ENCODE data around the gene GSX2. TPM values are rescaled to one million over a fixed set of nuclear protein-coding genes. Genes with fewer than 3 reads are reported as not detected.

The GSX2 gene
- polyA plus RNA-seq, 1 donor (not counting 4 experiments of a cell fraction or from before 2014, with no cell fraction given), result not detected

DNA sequence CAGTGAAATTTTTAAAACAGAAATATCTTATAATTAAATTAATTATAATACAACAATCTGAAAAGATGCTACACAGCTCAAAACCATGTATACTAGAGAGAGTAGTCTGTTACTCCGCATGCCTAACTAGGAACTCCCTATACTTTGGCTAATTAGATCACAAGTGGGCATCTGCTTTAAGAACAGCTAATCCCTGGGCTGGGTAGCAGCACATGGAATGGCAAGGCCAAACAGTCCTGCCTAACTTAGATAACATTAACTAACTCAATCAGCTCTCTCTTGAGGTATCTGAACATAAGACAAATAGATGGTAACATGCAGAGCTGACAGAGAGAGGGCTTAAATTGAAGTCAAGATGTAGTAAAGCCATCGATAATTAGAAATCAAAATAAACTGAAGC, 45.5 kb upstream of the GSX2 start:
- Histone ChIP-seq H3K4me3 (ENCODE audit: control insufficient read depth in 2 of 3, extremely low read depth in 1 of 3, insufficient read depth in 2 of 3, low read depth in 1 of 3, low read length in 3 of 3) (no peak overlapping the region), H3K79me2 (ENCODE audit: control insufficient read depth, insufficient read depth, low read length) (peaks cover 95% of the 10 kb centered on the region), H3K9me1 (ENCODE audit: control insufficient read depth, extremely low read depth, insufficient read depth, low read length) (no peaks in the 10 kb centered on the region), H3K9me3 (ENCODE audit: control insufficient read depth, low read depth, low read length) (no peaks in the 10 kb centered on the region), H3K27me3 (ENCODE audit: control insufficient read depth, extremely low read depth, insufficient read depth, low read length) (no peaks in the 10 kb centered on the region), H3K9ac (ENCODE audit: control insufficient read depth, extremely low read depth, insufficient read depth, low read length) (no peak overlapping the region), H4K20me1 (ENCODE audit: control insufficient read depth, extremely low read depth, insufficient read depth, low read length) (no peaks in the 10 kb centered on the region), H3K27ac (ENCODE audit: control insufficient read depth, insufficient read depth, low read length) (no peak overlapping the region), H3K4me2 (ENCODE audit: control insufficient read depth, extremely low read depth, insufficient read depth, low read depth, low read length) (no peak overlapping the region), H3K36me3 (ENCODE audit: control insufficient read depth in 2 of 2, extremely low read depth in 1 of 2, insufficient read depth in 2 of 2, low read length in 2 of 2) (no peaks in the 10 kb centered on the region), H2AFZ (ENCODE audit: control insufficient read depth, low read length) (no peak overlapping the region), H3K4me1 (ENCODE audit: control insufficient read depth, extremely low read depth, insufficient read depth, low read length) (peaks cover 20% of the 10 kb centered on the region)
- TF ChIP-seq EZH2 (IDR thresholded peaks at IDR 0.05; ENCODE audit: low read length), result no peak
- no peak for TF ChIP-seq CTCF (optimal IDR thresholded peaks at IDR 0.05 in 1 of 3, IDR thresholded peaks at IDR 0.05 in 1 of 3, conservative IDR thresholded peaks at IDR 0.05 in 1 of 3; ENCODE audit: extremely low read depth in 1 of 3, insufficient read depth in 2 of 3, low read length in 3 of 3)
- peak; percentile 39 for FAIRE-seq
- DNase-seq (ENCODE audit: low read depth, low spot score), result no peak
- dilution Hi-C loops (cut with MboI; ENCODE audit: extremely low pct_ligation_motif_present, low sequenced_read_pairs), result no loop called here

- FAIRE-seq (no peak), DNase-seq (ENCODE audit: low read depth, low spot score) (no peak)
- no peak overlapping the region for H3K9ac ChIP-seq (ENCODE audit: control insufficient read depth, extremely low read depth, insufficient read depth, low read length)
- peaks cover 96% of the 10 kb centered on the region for H3K79me2 ChIP-seq (ENCODE audit: control insufficient read depth, insufficient read depth, low read length)
- H3K27me3 ChIP-seq (ENCODE audit: control insufficient read depth, extremely low read depth, insufficient read depth, low read length), result no peaks in the 10 kb centered on the region
- H3K36me3 ChIP-seq (ENCODE audit: control insufficient read depth in 2 of 2, extremely low read depth in 1 of 2, insufficient read depth in 2 of 2, low read length in 2 of 2), result no peaks in the 10 kb centered on the region
- H2AFZ ChIP-seq (ENCODE audit: control insufficient read depth, low read length), result no peak overlapping the region
- H3K4me1 ChIP-seq (ENCODE audit: control insufficient read depth, extremely low read depth, insufficient read depth, low read length), result peaks cover 11% of the 10 kb centered on the region
- no peak overlapping the region for H3K27ac ChIP-seq (ENCODE audit: control insufficient read depth, insufficient read depth, low read length)
- TF ChIP-seq EZH2 (IDR thresholded peaks at IDR 0.05; ENCODE audit: low read length) (no peak), CTCF (optimal IDR thresholded peaks at IDR 0.05 in 1 of 3, IDR thresholded peaks at IDR 0.05 in 1 of 3, conservative IDR thresholded peaks at IDR 0.05 in 1 of 3; ENCODE audit: extremely low read depth in 1 of 3, insufficient read depth in 2 of 3, low read length in 3 of 3) (no peak)
- dilution Hi-C loops (cut with MboI; ENCODE audit: extremely low pct_ligation_motif_present, low sequenced_read_pairs), result no loop called here
- no peak overlapping the region for H3K4me3 ChIP-seq (ENCODE audit: control insufficient read depth in 2 of 3, extremely low read depth in 1 of 3, insufficient read depth in 2 of 3, low read depth in 1 of 3, low read length in 3 of 3)
- H3K4me2 ChIP-seq (ENCODE audit: control insufficient read depth, extremely low read depth, insufficient read depth, low read depth, low read length), result no peak overlapping the region
- H3K9me1 ChIP-seq (ENCODE audit: control insufficient read depth, extremely low read depth, insufficient read depth, low read length), result no peaks in the 10 kb centered on the region
- no peaks in the 10 kb centered on the region for H3K9me3 ChIP-seq (ENCODE audit: control insufficient read depth, low read depth, low read length)
- H4K20me1 ChIP-seq (ENCODE audit: control insufficient read depth, extremely low read depth, insufficient read depth, low read length), result no peaks in the 10 kb centered on the region
These were observed 44.5 kb upstream of the GSX2 start for GRCh38 chr4:54055494-54055893.
